HepG2 (cell line): ENCODE measurements around the gene PFN4. TPM values are rescaled to one million over a fixed set of nuclear protein-coding genes. Genes with fewer than 3 reads are reported as not detected.
A peak's percentile ranks its signal among the peaks of the same experiment; 100 is the strongest.

Experiments used
- ATAC-seq: fragments of 200-7000 bp; cut with Tn5 transposase; 3 replicates; pipeline ENCODE4 v1.9.1; 2020; ENCODE audit warnings: mild to moderate bottlenecking, moderate library complexity
- BruUV-seq: library from RNA; stranded (reverse); fragments of 400-500 nt; replicated peaks from 2 replicates; lab custom pipeline; 2021; lab: Mats Ljungman, UMichigan
- CTCF ChIA-PET: fragments of 300-600 bp; formaldehyde crosslinking; extraction: SDS; loops from one replicate; lab custom pipeline; 2021; ENCODE audit warnings: low total read pairs, inconsistent platforms, low intra/inter-chr PET ratio; lab: Yijun Ruan, JAX
- POLR2A ChIA-PET: fragments of 350-600 bp; sonication (Branson Sonifier 250); formaldehyde crosslinking; loops from one replicate; lab custom pipeline; 2020; ENCODE audit warnings: antibody characterized with exemption, inconsistent platforms; lab: Yijun Ruan, JAX
- DNase-seq: peaks from one replicate; pipeline ENCODE4 v3.0.0-alpha.2; 2015; ENCODE audit warnings: low spot score
- FAIRE-seq: peaks from 3 replicates; lab custom pipeline; 2011; peaks lifted over from hg19 to GRCh38; lab: Jason Lieb, UNC
- H2AFZ ChIP-seq: one replicate; pipeline ENCODE4 v1.6.1; 2011; ENCODE audit warnings: low read length, inconsistent platforms
- H3K27ac ChIP-seq: fragments of 300-600 bp; 3 replicates; pipeline ENCODE4 v1.8.0; 2011; ENCODE audit warnings: mixed run types, mild to moderate bottlenecking, mixed read lengths, low read length, inconsistent platforms; ENCODE audit not compliant: insufficient read depth; ENCODE audit errors: extremely low read length
- H3K27me3 ChIP-seq, 2 experiments: fragments of 200-600 bp in 1 of 2; 2 replicates in 1 of 2; 3 replicates in 1 of 2; pipeline versions ENCODE4 v1.6.0 to v1.8.0; 2011; ENCODE audit warnings: low read length in 2 of 2, mild to moderate bottlenecking in 2 of 2, moderate library complexity in 2 of 2, inconsistent platforms in 1 of 2; ENCODE audit not compliant: insufficient read depth in 2 of 2, control insufficient read depth in 1 of 2
- H3K36me3 ChIP-seq, 2 experiments: fragments of 200-600 bp in 1 of 2; replicated peaks in 1 of 2; 2 replicates in 1 of 2; 3 replicates in 1 of 2; pipeline versions ENCODE4 v1.5.1 to v1.8.0; 2011; ENCODE audit warnings: low read length in 2 of 2, inconsistent platforms in 1 of 2; ENCODE audit not compliant: insufficient read depth in 2 of 2, control insufficient read depth in 1 of 2
- H3K4me1 ChIP-seq: 2 replicates; pipeline ENCODE4 v1.5.1; 2012; ENCODE audit warnings: low read length, inconsistent platforms; ENCODE audit not compliant: insufficient read depth
- H3K4me2 ChIP-seq: 2 replicates; pipeline ENCODE4 v1.6.0; 2011; ENCODE audit warnings: low read depth, low read length, inconsistent platforms
- H3K4me3 ChIP-seq, 3 experiments: fragments of 200-600 bp in 1 of 3; sonication (generic), shearing (Covaris generic) in 1 of 3; replicated peaks in 1 of 3; 2 replicates each; pipeline ENCODE4 v1.5.1; 2011 to 2016; ENCODE audit warnings: low read length in 3 of 3, inconsistent platforms in 2 of 3, low read depth in 2 of 3, mild to moderate bottlenecking in 2 of 3, control low read depth in 1 of 3, mixed read lengths in 1 of 3; ENCODE audit not compliant: insufficient read depth in 1 of 3
- H3K79me2 ChIP-seq: one replicate; pipeline ENCODE4 v1.6.1; 2011; ENCODE audit warnings: low read length, inconsistent platforms; ENCODE audit not compliant: insufficient read depth
- H3K9ac ChIP-seq: 2 replicates; pipeline ENCODE4 v1.6.0; 2011; ENCODE audit warnings: mild to moderate bottlenecking, low read depth, low read length, inconsistent platforms; ENCODE audit not compliant: insufficient read depth
- H3K9me3 ChIP-seq: 2 replicates; pipeline ENCODE4 v1.5.1; 2012; ENCODE audit warnings: mild to moderate bottlenecking, low read length
- H4K20me1 ChIP-seq: 2 replicates; pipeline ENCODE4 v1.6.0; 2011; ENCODE audit warnings: inconsistent platforms, mild to moderate bottlenecking, low read length, moderate library complexity; ENCODE audit not compliant: insufficient read depth
- BHLHE40 ChIP-seq: IDR thresholded peaks from 2 replicates; pipeline ENCODE4 v1.6.1; 2011; ENCODE audit warnings: low read length, improper control_type of control experiment
- FOXK1 ChIP-seq: sonication (generic); formaldehyde crosslinking; IDR thresholded peaks from 2 replicates; pipeline ENCODE4 v1.4.0; 2020; ENCODE audit warnings: low read depth, missing genetic modification reagents, borderline replicate concordance
- HMG20A ChIP-seq: IDR thresholded peaks from 2 replicates; pipeline ENCODE4 v1.6.1; 2016; ENCODE audit warnings: borderline replicate concordance
- MAX ChIP-seq: IDR thresholded peaks from 2 replicates; pipeline ENCODE4 v1.6.1; 2012; ENCODE audit warnings: inconsistent platforms
- NFIB ChIP-seq: sonication (generic); formaldehyde crosslinking; IDR thresholded peaks from 2 replicates; pipeline ENCODE4 v1.9.0; 2021; ENCODE audit warnings: missing genetic modification reagents, mild to moderate bottlenecking, borderline replicate concordance
- RNF2 ChIP-seq: fragments of 450-650 bp; conservative IDR thresholded peaks from 2 replicates; pipeline ENCODE4 v1.6.1; 2016; ENCODE audit warnings: low read depth
- ZNF362 ChIP-seq: sonication (generic); formaldehyde crosslinking; IDR thresholded peaks from 2 replicates; pipeline ENCODE4 v1.4.0; 2020; ENCODE audit warnings: missing genetic modification reagents, mild to moderate bottlenecking, borderline replicate concordance
- WGBS: methylation state at CpG from one replicate; pipeline ENCODE4 v1.1.6; 2017; ENCODE audit warnings: low lambda C conversion rate; 5-methylcytosine and 5-hydroxymethylcytosine counted together
- in situ Hi-C: cut with HindIII; loops from 2 replicates; pipeline ENCODE4 v1.10.0; 2017; ENCODE audit warnings: low pct_unique_long_range_greater_than_20kb; ENCODE audit not compliant: extremely low pct_ligation_motif_present
- intact Hi-C: fragments of 100-400 bp; cut with micrococcal nuclease; formaldehyde crosslinking; loops from one replicate; pipeline ENCODE4 v1.10.0; 2022; ENCODE audit not compliant: unreplicated experiment
- polyA plus RNA-seq, 8 experiments: library from polyadenylated mRNA; depleted of rRNA in 3 of 8; stranded (reverse) in 7 of 8; unstranded in 1 of 8; fragments of >200 nt; fragmentation: Illumina TruSeq in 4 of 8; extraction: Trizol in 4 of 8; gene quantifications; 2 replicates each; pipeline versions ENCODE4 v1.2.1 to v1.2.3, GENCODE V29; 2011 to 2016; ENCODE audit warnings: low read depth in 4 of 8, missing spikeins in 1 of 8, mixed read lengths in 1 of 8; ENCODE audit not compliant: insufficient read depth in 1 of 8
- total RNA-seq, 5 experiments: library from RNA; depleted of rRNA; stranded (reverse); fragments of >200 nt; fragmentation: Illumina TruSeq; extraction: Trizol; gene quantifications; 2 replicates each; pipeline ENCODE4 v1.2.3, GENCODE V29; 2016; ENCODE audit warnings: low read depth in 1 of 5

PFN4 gene
- total and polyA plus RNA-seq, 2 of the 13 experiments (the other 11 are each of a cell fraction or from before 2014, with no cell fraction given): 0.12 to 0.20 TPM

- TF ChIP-seq FOXK1 (CRISPR knock-in tag) (peak; percentile 51; the same call in 1 of the 2 replicates), HMG20A (CRISPR knock-in tag) (peak; percentile 64; the same call in 1 of the 2 replicates), ZNF362 (peak; percentile 75; the same call in 1 of the 2 replicates), NFIB (CRISPR knock-in tag) (no peak)
These were observed 35.0 kb upstream of the PFN4 start (continued) for GRCh38 chr2:24158131-24158530.

GRCh38 chr2:24153478-24153877 lies 30.3 kb upstream of the PFN4 start:
- WGBS: 33% methylated on average over 4 of the region's 4 CpGs
- CTCF ChIA-PET: no interaction called here
- H3K36me3 ChIP-seq: no peaks in the 10 kb centered on the region

More at GRCh38 chr2:24153478-24153877, 30.3 kb upstream of the PFN4 start:
- Histone ChIP-seq H3K4me3 (no peak overlapping the region), H3K79me2 (no peaks in the 10 kb centered on the region), H3K27me3 (no peaks in the 10 kb centered on the region), H3K4me1 (peaks cover 41% of the 10 kb centered on the region), H3K9me3 (no peaks in the 10 kb centered on the region), H3K27ac (no peak overlapping the region), H3K9ac (no peak overlapping the region), H2AFZ (no peak overlapping the region), H4K20me1 (no peaks in the 10 kb centered on the region), H3K4me2 (peak overlapping the region; percentile 55; the same call in 1 of the 2 replicates)
- FAIRE-seq: no peak
- DNase-seq: no peak
- intact Hi-C loops: no loop called here
- no TSS peak for BruUV-seq
- in situ Hi-C loops: no loop called here
- TF ChIP-seq MAX: 0 out of 2 replicates have a peak, but pooled peaks have one; percentile 19
- TF ChIP-seq BHLHE40: peak; percentile 64
- TF ChIP-seq RNF2: no peak
- POLR2A ChIA-PET: interaction anchor here (0.7 to 1.4 kb wide), 3 partner anchors 69 to 226 kb away, joined by 3 to 4 read pairs (median 3); partner anchors contain the start of genes ATAD2B and TP53I3
- peak; percentile 52 for ATAC-seq
